B cell (primary cell): ENCODE data around the gene VWA1. TPM values are rescaled to one million over a fixed set of nuclear protein-coding genes. Genes with fewer than 3 reads are reported as not detected.
A peak's percentile ranks its signal among the peaks of the same experiment; 100 is the strongest.

ENCODE experiments used
- ATAC-seq: fragments of 200-7000 bp; cut with Tn5 transposase; one replicate; pipeline ENCODE4 v1.10.0; 2021; ENCODE audit warnings: low read depth, mild to moderate bottlenecking, moderate number of reproducible peaks, moderate library complexity
- CTCF ChIA-PET: fragments of 350-600 bp; sonication (Branson Sonifier 250); formaldehyde crosslinking; loops from one replicate; lab custom pipeline; 2021; ENCODE audit warnings: antibody characterized with exemption, inconsistent platforms; lab: Charles Lee
- POLR2A ChIA-PET: fragments of 350-600 bp; sonication (Branson Sonifier 250); formaldehyde crosslinking; loops from one replicate; lab custom pipeline; 2021; ENCODE audit warnings: antibody characterized with exemption; lab: Charles Lee
- DNase-seq: peaks from one replicate; pipeline ENCODE4 v3.0.0; 2013
- H2AFZ ChIP-seq: 2 replicates; pipeline ENCODE4 v1.6.1; 2012; ENCODE audit warnings: mild to moderate bottlenecking, low read depth, low read length; ENCODE audit not compliant: insufficient read depth, poor library complexity, severe bottlenecking
- H3K27ac ChIP-seq, 2 donors: 1 replicate in 1 of 2; 2 replicates in 1 of 2; pipeline ENCODE4 v1.5.1; 2012 to 2013; ENCODE audit warnings: low read length in 2 of 2, mild to moderate bottlenecking in 2 of 2, moderate library complexity in 1 of 2
- H3K27me3 ChIP-seq, 4 experiments: fragments of 200-600 bp in 1 of 4; sonication (generic) in 1 of 4; replicated peaks in 1 of 4; 1 replicate in 2 of 4; 2 replicates in 2 of 4; pipeline versions ENCODE4 v1.6.1 to v1.7.0; 2013 to 2016; ENCODE audit warnings: low read length in 3 of 4, mild to moderate bottlenecking in 2 of 4, mixed read lengths in 1 of 4, moderate library complexity in 1 of 4; ENCODE audit not compliant: insufficient read depth in 4 of 4, control insufficient read depth in 3 of 4; ENCODE audit errors: control extremely low read depth in 1 of 4
- H3K36me3 ChIP-seq, 2 experiments: replicated peaks in 1 of 2; 1 replicate in 1 of 2; 2 replicates in 1 of 2; pipeline versions ENCODE4 v1.6.1 to v1.7.1; 2013; ENCODE audit warnings: low read length in 1 of 2; ENCODE audit not compliant: insufficient read depth in 2 of 2, control insufficient read depth in 1 of 2; ENCODE audit errors: control extremely low read depth in 1 of 2, extremely low read depth in 1 of 2
- H3K4me1 ChIP-seq, 2 donors: fragments of 200-600 bp in 1 of 2; sonication (generic) in 1 of 2; 1 replicate in 1 of 2; 2 replicates in 1 of 2; pipeline versions ENCODE4 v1.5.1 to v1.6.1; 2013 to 2017; ENCODE audit warnings: low read length in 2 of 2; ENCODE audit not compliant: control insufficient read depth in 2 of 2, insufficient read depth in 2 of 2
- H3K4me2 ChIP-seq: replicated peaks from 2 replicates; pipeline ENCODE3; 2012; ENCODE audit warnings: mild to moderate bottlenecking, low read depth, low read length; ENCODE audit not compliant: poor library complexity, severe bottlenecking
- H3K4me3 ChIP-seq, 5 experiments: fragments of 200-600 bp in 1 of 5; sonication (generic) in 1 of 5; 1 replicate in 3 of 5; 2 replicates in 2 of 5; pipeline versions ENCODE4 v1.5.1 to v1.7.0; 2011 to 2016; ENCODE audit warnings: low read length in 4 of 5, mild to moderate bottlenecking in 4 of 5, low read depth in 2 of 5, control low read depth in 1 of 5, moderate library complexity in 1 of 5; ENCODE audit not compliant: insufficient read depth in 1 of 5; ENCODE audit errors: control extremely low read depth in 1 of 5, extremely low read depth in 1 of 5
- H3K79me2 ChIP-seq: fragments of 200-600 bp; sonication (generic); one replicate; pipeline ENCODE4 v1.6.0; 2016; ENCODE audit warnings: low read length; ENCODE audit not compliant: control insufficient read depth, insufficient read depth
- H3K9ac ChIP-seq: fragments of 200-600 bp; sonication (generic); 2 replicates; pipeline ENCODE4 v1.6.1; 2017; ENCODE audit warnings: mild to moderate bottlenecking, low read length, moderate library complexity
- H3K9me3 ChIP-seq, 3 donors: one replicate each; pipeline versions ENCODE4 v1.6.1 to v1.7.1; 2013; ENCODE audit warnings: low read length in 2 of 3; ENCODE audit not compliant: control insufficient read depth in 2 of 3, insufficient read depth in 1 of 3; ENCODE audit errors: control extremely low read depth in 1 of 3
- H4K20me1 ChIP-seq: 2 replicates; pipeline ENCODE4 v1.6.0; 2012; ENCODE audit warnings: mild to moderate bottlenecking, low read length; ENCODE audit not compliant: insufficient read depth, control insufficient read depth, poor library complexity, severe bottlenecking
- H3K27ac Mint-ChIP-seq: one replicate; pipeline ENCODE4 v1.8.0; 2021; ENCODE audit warnings: mixed read lengths
- H3K27me3 Mint-ChIP-seq: one replicate; pipeline ENCODE4 v1.8.0; 2021; ENCODE audit warnings: mixed read lengths
- H3K4me1 Mint-ChIP-seq: one replicate; pipeline ENCODE4 v1.8.0; 2021; ENCODE audit warnings: mixed read lengths
- H3K4me3 Mint-ChIP-seq: one replicate; pipeline ENCODE4 v1.8.0; 2021; ENCODE audit warnings: mixed read lengths
- H3K9me3 Mint-ChIP-seq: one replicate; pipeline ENCODE4 v1.8.0; 2022; ENCODE audit warnings: mixed read lengths; ENCODE audit not compliant: insufficient read depth
- CTCF ChIP-seq: fragments of 200-600 bp; IDR thresholded peaks from one replicate; pipeline ENCODE4 v1.8.0; 2022; ENCODE audit warnings: antibody characterized with exemption, mild to moderate bottlenecking
- EZH2 ChIP-seq: IDR thresholded peaks from 2 replicates; pipeline ENCODE4 v1.6.1; 2012; ENCODE audit warnings: borderline replicate concordance, low read depth, mild to moderate bottlenecking, moderate library complexity, low read length; ENCODE audit not compliant: insufficient read depth, poor library complexity, severe bottlenecking
- WGBS: methylation state at CpG from one replicate; pipeline ENCODE4 v1.1.5; 2013; ENCODE audit warnings: missing lambda C conversion rate; ENCODE audit not compliant: insufficient coverage; 5-methylcytosine and 5-hydroxymethylcytosine counted together
- intact Hi-C: fragments of 100-400 bp; cut with micrococcal nuclease; formaldehyde crosslinking; loops from one replicate; pipeline ENCODE4 v1.10.0; 2022
- polyA plus RNA-seq: library from polyadenylated mRNA; depleted of rRNA; stranded (reverse); fragments of >200 nt; gene quantifications from 2 replicates; pipeline ENCODE4 v1.2.3, GENCODE V29; 2012
- total RNA-seq, 2 donors: library from RNA; stranded (reverse); fragments of 120-200 nt in 1 of 2; gene quantifications; 1 replicate in 1 of 2; 2 replicates in 1 of 2; pipeline versions ENCODE4 v1.2.3 to v1.2.4, GENCODE V29; 2013 to 2022

VWA1 gene
- total and polyA plus RNA-seq, 2 donors (not counting 1 experiment from before 2014, with no cell fraction given): 0.09 TPM; not detected in 1

DNA sequence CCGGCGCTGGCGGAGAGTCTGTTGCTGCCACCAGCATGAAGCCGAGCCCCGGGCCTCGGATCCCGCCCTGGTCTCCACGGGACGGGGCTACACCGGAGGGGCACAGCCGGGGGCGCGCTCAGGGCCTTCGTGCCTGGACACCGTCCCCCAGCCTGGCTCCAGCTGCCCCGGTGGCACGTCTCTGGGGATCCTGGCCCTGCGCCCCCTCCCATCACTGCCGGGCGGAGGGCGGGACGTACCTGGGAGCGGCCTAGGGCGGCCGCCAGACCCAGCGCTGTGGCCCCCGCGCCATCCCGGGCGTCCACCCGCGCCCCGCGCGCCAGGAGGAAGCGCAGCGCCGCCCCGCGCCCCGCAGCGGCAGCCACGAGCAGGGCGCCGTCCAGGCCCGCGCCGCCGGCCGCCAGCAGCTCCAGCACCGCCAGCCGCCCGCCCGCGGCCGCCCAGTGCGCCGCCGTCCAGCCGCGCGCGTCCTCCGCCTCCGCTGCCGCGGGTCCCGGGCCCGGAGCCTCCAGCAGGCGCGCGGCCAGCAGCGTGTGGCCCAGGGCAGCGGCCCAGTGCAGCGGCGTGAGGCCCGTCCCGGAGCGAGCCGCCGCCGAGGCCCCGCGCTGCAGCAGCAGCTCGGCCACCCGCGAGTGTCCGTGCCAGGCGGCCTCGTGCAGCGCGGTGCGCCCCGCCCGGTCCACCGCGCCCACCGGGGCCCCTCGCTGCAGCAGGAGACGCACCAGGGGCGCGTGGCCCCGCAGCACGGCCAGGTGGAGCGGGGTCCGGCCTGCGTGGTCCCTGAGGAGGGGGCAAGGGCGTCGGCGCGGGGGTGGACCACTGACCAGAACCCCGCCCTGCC, 15.5 kb upstream of the VWA1 start:
- H3K79me2 ChIP-seq: no peaks in the 10 kb centered on the region
- no peak overlapping the region for H3K4me3 Mint-ChIP-seq
- H3K4me1 Mint-ChIP-seq: peaks cover 5% of the 10 kb centered on the region
- H2AFZ ChIP-seq: no peak overlapping the region
- H3K4me2 ChIP-seq: peak overlapping the region; percentile 33
- H4K20me1 ChIP-seq: no peaks in the 10 kb centered on the region
- no peak overlapping the region for H3K4me3 ChIP-seq
- ChIA-PET POLR2A (no interaction called here), CTCF (no interaction called here)
- intact Hi-C loops: no loop called here
- H3K36me3 ChIP-seq: no peaks in the 10 kb centered on the region
- no peak overlapping the region for H3K9ac ChIP-seq
- ATAC-seq (no peak), DNase-seq (no peak)
- 24% methylated on average over 108 of the region's 112 CpGs for WGBS
- H3K9me3 ChIP-seq: peaks cover 0 to 5% (median 0%) of the 10 kb centered on the region in 3 donors
- H3K4me1 ChIP-seq: no peaks in the 10 kb centered on the region
- H3K9me3 Mint-ChIP-seq: no peaks in the 10 kb centered on the region
- TF ChIP-seq EZH2 (no peak), CTCF (no peak)
- H3K27me3 Mint-ChIP-seq: peaks cover 19% of the 10 kb centered on the region
- no peak overlapping the region for H3K27ac ChIP-seq
- H3K27ac Mint-ChIP-seq: no peak overlapping the region
- H3K27me3 ChIP-seq: peaks cover 0 to 26% (median 6%) of the 10 kb centered on the region in 4 experiments

DNA sequence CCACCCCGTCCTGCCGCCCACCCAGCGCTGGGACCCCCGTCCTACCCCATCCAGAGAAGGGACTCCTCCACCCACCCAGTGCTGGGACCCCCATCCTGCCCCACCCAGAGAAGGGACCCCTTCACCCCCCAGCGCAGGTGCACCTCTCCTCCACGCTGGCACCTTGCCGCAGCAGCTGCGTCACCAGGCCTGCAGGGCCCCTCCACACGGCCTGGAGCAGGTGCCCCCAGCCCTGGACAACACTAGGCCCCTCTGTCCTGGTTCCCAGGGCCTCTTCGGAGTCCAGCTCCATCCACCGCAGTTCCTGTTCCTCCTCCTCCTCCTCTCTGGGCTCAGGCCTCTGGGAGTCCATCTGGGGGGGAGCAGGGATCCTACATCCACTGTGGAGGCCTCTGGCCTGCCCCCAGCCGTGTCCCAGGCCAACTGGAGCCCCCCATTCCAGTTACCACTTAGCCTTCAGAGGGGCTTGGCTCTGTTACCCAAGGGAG, 14.8 kb upstream of the VWA1 start:
- no peaks in the 10 kb centered on the region for H3K4me1 ChIP-seq
- ChIA-PET CTCF (no interaction called here), POLR2A (no interaction called here)
- no peak overlapping the region for H2AFZ ChIP-seq
- no peak overlapping the region for H3K27ac ChIP-seq
- peaks cover 0 to 5% (median 0%) of the 10 kb centered on the region in 3 donors for H3K9me3 ChIP-seq
- Mint-ChIP-seq H3K4me1 (peaks cover 5% of the 10 kb centered on the region), H3K27ac (no peak overlapping the region), H3K27me3 (peaks cover 19% of the 10 kb centered on the region), H3K4me3 (no peak overlapping the region), H3K9me3 (no peaks in the 10 kb centered on the region)
- H3K36me3 ChIP-seq: no peaks in the 10 kb centered on the region
- no peak overlapping the region for H3K9ac ChIP-seq
- H4K20me1 ChIP-seq: no peaks in the 10 kb centered on the region
- ATAC-seq: no peak
- 84% methylated on average over 8 of the region's 12 CpGs for WGBS
- H3K79me2 ChIP-seq: no peaks in the 10 kb centered on the region
- intact Hi-C loops: no loop called here
- H3K4me2 ChIP-seq: peak overlapping the region; percentile 33
- peaks cover 0 to 28% (median 6%) of the 10 kb centered on the region in 4 experiments for H3K27me3 ChIP-seq
- DNase-seq: no peak
- TF ChIP-seq EZH2: no peak
- TF ChIP-seq CTCF: no peak
- H3K4me3 ChIP-seq: no peak overlapping the region
